Nucleus accumbens (tissue), 56 donors: ENCODE results near the gene SPATA4.

ENCODE experiments used
- DNase-seq, 56 donors: peaks; one replicate each; lab custom pipeline; 2025; lab: John Stamatoyannopoulos, UW

Gene SPATA4

DNA sequence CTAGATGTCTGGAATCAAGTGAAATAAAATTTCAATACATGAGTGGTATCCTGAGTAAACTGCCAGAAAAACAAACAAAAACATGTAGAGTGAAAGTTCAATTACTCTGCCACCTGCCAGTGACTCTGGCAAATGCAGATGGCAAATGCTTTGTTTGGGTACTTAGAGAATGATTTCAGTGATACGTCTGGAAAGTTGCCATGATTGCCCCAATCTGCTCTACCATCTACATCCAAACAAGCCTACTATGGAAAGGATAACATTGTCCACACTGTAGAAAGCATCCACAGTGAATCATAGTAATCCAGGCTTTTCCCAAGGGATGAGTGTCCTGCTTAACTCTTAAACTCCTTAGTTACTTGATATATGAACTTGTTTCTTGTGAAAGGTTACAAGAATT is 3.4 kb downstream of the SPATA4 start:
- DNase-seq, result no peak

DNA sequence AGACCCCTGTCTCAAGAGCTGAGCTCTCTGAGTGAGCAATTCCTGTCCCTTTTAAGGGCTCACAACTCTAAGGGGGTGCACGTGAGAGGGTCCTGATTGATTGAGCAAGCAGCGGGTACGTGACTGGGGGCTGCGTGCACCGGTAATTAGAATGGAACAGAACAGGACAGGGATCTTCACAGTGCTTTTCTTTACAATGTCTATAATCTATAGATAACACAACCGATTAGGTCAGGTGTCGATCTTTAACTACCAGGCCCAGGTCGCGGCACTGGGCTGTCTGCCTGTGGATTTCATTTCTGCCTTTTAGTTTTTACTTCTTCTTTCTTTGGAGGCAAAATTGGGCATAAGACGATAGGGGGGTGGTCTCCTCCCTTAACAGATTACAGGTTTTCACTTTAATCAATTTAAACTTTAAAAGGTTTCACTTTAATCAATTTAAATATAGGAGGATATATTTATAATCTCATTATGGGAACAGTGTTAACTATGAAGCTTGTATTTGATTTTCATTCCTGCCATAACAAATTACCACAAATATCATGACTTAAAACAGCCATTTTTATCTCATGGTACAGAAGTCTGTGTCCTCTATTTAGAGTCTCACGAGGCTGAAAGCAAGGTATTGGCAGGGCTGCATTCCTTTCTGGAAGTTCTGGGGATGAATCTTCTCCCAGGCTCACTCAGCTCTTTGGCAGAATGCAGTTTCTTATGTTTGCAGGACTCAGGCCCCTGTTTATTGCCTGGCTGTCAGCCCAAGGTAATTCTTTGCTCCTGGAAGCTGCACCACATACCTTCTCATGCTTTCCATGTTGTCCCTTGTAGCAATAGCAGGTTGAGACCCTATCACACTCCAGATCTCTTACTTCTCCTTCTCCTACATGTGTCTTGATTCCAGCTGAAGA is 5.2 kb downstream of the SPATA4 start:
- DNase-seq, result no peak

GRCh38 chr4:176188654-176189053 is 6.7 kb downstream of the SPATA4 start:
- no peak for DNase-seq

- DNase-seq, result no peak
Observed at GRCh38 chr4:176187624-176188023, 7.8 kb downstream of the SPATA4 start.

- no peak for DNase-seq
Observed at GRCh38 chr4:176186671-176187395, 8.6 kb downstream of the SPATA4 start.

GRCh38 chr4:176186067-176186466 is 9.3 kb downstream of the SPATA4 start:
- DNase-seq, result no peak

DNA sequence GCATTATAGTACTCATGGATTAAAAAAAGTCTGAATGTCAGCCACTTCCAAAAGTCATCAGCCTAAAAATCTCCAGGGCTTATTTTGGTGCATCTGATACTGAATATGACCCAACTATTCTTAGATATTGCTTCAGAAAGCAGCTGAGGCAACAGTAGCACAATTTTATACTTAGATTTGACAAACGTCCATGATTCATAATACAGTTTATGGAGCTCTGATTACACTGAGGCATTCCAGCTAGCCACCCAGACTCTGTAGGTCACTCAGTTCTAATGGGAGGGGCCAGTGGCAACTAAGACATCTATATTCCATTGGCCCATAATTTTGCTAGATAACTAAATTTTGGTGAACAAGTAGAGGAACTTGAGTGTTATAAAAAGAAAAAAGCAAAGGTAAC is 10.3 kb downstream of the SPATA4 start:
- no peak for DNase-seq

GRCh38 chr4:176163041-176163440 is 32.3 kb downstream of the SPATA4 start:
- DNase-seq, result peak in 15 of 56 donors; percentile 1 to 51 (median 20)

DNA sequence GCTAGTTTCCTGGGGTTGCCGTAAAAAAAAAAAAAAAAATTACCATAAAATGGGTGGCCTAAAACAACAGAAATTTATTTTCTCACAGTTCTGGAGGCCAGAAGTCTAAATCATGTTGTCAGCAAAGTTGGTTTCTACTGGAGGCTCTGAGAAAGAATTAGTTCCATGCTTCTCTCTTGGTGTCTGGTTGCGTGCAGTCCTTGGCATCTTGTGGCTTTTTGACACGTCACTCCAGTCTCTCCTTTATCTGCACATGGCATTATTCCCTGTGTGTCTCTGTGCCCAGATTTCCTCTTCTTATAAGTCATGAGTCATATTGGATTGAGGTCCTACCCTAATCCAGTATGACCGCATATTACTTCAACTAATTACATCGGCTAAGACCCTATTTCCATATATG is 38.7 kb downstream of the SPATA4 start:
- no peak for DNase-seq

DNA sequence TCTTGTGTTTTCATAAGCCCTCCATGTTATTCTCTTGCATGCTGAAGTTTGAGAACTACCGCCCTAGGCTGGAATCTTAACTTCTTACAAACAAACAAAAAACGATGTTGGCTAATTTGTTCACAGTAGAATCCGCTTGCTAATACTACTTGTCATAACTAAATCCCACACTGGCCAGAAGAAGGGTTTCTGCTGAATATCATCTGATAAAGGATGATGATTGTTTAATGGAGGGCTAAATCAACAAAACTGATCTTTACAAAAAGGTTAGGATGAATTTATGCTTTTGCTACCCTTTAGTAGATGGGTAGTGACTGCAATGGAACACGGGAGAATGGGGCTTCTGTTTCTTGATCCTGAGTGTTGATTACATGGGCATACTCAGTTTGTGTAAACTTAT is 42.3 kb downstream of the SPATA4 start:
- no peak for DNase-seq

DNA sequence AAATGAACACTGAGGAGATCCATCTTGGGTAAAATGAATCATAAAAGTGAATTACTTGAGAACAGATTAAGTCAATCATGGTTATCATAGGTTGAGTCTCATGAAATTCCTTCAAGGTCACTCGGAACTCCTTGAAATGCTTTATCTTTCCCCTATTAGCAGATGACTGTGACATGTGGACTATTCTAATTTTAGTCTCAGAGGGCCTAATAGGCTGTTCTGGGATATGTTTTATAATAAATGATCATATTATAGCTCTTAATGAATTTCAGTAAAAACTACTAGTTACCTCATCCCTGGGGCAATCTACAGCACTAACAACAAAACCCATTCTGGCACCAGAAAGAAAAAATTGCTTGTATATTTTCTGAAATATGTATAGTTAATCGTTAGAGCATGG is 44.7 kb downstream of the SPATA4 start:
- no peak for DNase-seq

DNA sequence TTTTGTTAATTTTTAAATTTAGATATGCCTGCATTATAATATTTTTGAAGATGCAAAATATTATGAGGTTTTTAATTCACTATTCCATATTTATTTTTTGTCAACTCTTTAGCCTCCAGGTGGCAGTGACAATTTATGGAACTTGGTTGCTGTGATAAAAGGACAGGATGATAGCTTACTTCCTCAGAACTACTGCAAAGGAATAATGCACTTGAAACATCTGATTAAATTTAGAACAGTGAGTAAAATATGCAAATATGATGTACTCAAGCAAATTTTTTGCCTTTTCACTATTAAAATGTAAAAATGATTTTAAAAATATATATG is 45.1 kb downstream of the SPATA4 start:
- DNase-seq, result no peak

DNA sequence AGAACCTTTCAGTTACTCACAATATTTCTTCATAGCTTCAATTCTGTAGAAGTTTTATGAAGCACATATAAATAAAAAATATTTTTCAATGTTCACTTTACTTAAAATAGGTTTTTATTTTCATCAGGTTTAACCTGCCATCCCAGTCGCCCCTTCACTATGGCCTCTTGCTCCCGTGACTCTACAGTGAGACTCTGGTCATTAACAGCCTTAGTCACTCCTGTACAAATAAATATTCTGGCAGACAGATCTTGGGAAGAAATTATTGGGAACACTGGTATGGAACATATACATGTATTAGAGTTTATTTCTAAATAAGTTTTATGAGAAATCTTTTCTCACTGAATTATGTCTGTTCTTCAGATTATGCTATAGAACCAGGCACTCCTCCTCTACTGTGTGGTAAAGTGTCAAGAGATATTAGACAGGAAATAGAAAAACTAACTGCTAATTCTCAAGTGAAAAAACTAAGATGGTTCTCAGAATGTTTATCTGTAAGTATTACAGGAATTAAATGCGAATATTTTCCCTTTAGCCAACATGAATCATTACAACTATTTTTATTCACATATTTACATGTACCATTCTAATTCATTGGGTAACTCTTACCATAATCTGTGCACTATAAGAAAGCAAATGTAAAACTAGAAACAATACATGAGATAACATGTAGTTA is 45.6 kb downstream of the SPATA4 start:
- DNase-seq, result no peak

DNA sequence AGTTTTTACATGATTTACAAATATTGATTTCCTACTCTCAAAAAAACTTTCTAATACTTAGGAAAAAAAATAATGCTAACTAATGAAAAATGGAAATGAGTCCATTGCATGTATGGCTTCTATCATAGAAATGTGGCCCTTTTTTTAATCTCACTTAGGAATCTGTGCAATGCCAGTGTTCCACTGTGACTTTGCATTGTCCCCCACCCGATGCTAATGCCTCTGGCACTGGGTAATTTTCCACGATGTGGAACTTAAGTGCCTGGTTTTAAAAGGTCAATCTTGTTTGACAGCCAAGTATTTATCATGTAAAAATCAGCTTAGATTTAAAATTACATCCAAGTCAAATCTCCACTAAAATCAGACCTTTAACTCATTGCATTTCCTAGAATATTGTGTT is 53.1 kb downstream of the SPATA4 start:
- DNase-seq, result no peak

- DNase-seq, result no peak
Observed at GRCh38 chr4:176139518-176139917, 55.9 kb downstream of the SPATA4 start.

GRCh38 chr4:176137631-176138030 is 57.8 kb downstream of the SPATA4 start:
- DNase-seq, result no peak

DNA sequence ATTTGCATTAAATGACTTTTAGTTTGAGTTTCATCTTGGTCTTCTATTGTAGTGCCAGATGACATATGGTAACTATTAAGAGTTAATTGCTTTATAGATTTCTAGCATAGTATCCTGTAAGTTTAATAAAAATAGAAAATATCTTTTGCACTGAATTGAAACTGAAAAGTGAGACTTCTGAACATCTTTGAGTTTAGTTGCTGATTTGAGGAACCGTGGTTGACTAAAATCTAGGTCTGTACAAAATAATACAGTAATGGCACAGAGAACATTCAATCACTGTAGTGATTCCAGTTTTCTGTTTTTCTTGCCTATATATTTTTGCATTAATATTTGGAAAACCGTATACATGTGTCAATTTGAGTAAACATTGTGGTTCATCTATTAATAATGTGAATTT is 60.7 kb downstream of the SPATA4 start:
- no peak for DNase-seq
